GM19025 (cell line): ENCODE measurements around the gene ADAMTS7.
"Not testable (repeated sequence)": the region's sequence is repeated elsewhere in the genome, so short reads cannot be mapped to it uniquely, and the experiment has no call there.

Experiments used
- ATAC-seq: cut with Tn5 transposase; IDR thresholded peaks from one replicate; pipeline ENCODE4 v1.9.1; 2021; ENCODE audit warnings: mild to moderate bottlenecking, low read depth, moderate library complexity; ENCODE audit not compliant: unreplicated experiment

ADAMTS7 gene

DNA sequence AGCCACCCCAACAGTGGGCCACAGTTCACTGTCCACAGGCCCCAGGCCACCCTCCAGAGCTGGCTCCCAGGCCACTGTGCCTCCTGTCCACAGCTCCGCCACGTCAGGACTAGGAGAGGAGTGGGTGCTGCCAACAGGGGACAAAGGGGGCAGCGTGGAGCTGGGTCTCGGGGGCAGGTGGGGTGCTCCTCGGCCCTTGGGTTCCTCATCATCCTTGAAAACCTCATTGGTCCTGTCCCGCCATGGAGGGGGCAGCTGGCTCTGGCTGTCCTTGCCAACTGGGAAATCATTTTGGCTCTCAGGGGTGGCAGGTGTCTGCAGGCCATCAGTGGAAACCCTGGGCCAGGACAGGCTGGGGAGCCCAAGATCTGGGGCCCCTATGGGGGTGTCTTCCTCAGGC is 45.2 kb downstream of the ADAMTS7 start:
- ATAC-seq: no peak

- ATAC-seq: not testable (repeated sequence)
Observed at GRCh38 chr15:78765154-78765860, 46.0 kb downstream of the ADAMTS7 start.

DNA sequence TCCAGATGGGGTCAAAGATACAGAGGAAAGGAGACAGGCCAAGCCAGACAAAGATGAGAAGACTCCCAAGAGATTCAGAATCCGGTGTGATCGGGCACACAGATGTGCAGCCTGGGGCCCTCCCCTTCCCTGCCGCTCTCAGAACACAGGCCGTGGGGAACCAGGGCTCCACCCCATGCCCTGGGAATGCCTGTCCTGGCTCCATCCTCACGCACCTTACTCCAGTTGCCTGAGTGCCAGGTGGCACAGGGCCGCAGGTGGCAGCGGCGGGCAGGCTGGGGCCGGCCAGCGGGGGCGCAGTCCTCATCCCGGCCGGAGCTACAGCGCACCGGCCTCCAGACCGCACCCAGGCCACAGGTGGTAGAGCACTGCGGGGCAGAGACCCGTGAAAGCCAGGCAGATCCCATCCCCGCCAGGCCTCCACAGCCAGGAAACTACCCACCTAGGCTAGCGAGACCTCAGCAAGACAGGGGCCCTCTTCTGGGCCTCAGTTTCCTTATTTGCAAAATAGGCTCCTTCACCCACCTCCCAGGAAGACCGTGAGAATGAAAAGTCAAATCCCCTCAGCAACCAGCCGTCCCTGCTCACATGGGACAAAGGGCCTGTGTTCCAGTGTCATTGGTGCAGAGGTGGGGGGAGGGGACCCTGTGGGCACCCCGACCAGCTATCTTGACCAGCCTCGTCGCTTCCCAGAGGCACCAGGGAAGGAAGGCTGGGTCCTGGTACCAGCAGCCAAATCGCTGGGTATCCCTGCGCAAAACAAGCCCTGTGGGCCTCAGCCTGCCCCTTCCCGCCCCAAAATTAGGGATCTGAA is 46.7 kb downstream of the ADAMTS7 start:
- not testable (repeated sequence) for ATAC-seq

DNA sequence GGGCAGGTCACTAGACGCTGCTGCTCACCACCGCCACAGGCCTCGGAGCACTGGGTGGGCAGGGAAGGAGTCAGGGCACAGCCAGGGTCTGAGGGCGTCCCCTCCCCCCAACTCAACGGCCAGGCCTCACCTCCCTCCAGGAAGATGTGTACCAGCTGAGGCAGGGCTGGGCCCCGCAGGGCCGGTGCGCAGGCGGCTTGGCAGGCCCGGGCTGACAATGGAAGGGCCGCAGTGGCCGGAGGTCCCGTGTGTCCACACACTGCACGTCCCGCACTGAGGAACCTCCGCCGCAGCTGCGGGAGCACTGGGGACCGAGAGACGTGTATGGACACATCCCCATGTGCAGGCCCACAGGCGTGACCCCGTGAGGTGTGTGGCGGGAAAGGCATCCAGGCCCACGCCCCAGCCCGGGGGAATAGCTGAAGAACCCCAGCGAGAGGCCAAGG is 47.4 kb downstream of the ADAMTS7 start:
- no peak for ATAC-seq

- no peak for ATAC-seq
Observed at GRCh38 chr15:78762985-78763795, 48.1 kb downstream of the ADAMTS7 start.

GRCh38 chr15:78762386-78762961 is 48.8 kb downstream of the ADAMTS7 start:
- ATAC-seq: not testable (repeated sequence)

- ATAC-seq: no peak
Observed at GRCh38 chr15:78761891-78762385, 49.3 kb downstream of the ADAMTS7 start.

- peak; percentile 33 for ATAC-seq
Observed at GRCh38 chr15:78761475-78761874, 49.8 kb downstream of the ADAMTS7 start.

- no peak for ATAC-seq
Observed at GRCh38 chr15:78761020-78761419, 50.2 kb downstream of the ADAMTS7 start.

DNA sequence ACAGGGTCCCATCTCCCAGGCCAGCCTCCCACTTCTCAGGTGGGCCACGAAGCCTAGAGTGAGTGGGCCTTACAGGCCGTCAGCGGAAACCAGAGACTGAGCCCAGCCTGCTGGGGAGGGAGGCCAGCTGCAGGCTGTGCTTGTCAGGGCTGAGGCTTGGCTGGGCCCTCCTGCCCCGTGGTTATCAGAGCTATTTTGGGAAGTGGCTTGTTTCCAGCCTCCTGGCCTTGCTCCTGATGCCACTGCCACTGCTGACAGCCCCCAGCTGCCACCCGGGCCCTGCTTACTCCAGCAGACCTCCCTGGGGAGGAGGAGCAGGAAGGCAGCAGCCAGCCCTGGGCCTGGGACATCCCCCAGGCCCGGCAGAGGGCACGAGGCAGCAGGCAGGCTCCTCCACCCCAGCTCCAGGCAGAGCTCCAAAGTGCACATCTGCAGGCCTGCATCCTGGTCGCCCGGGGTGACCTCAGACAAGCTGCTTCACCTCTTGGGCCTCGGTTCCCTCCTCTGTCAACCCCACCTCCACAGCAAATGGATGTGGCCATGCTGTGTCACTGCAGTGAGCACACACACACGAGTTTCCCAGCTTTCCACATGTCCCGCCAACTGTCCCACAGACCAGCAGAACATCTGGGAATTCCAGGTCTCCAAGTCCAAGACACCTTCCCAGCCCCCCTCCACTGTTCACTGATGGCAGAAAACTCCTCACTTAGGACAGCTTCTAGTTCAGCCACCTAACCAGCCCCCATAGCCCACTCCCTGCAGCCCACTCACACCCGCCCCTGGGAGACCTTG is 51.0 kb downstream of the ADAMTS7 start:
- ATAC-seq: not testable (repeated sequence)

DNA sequence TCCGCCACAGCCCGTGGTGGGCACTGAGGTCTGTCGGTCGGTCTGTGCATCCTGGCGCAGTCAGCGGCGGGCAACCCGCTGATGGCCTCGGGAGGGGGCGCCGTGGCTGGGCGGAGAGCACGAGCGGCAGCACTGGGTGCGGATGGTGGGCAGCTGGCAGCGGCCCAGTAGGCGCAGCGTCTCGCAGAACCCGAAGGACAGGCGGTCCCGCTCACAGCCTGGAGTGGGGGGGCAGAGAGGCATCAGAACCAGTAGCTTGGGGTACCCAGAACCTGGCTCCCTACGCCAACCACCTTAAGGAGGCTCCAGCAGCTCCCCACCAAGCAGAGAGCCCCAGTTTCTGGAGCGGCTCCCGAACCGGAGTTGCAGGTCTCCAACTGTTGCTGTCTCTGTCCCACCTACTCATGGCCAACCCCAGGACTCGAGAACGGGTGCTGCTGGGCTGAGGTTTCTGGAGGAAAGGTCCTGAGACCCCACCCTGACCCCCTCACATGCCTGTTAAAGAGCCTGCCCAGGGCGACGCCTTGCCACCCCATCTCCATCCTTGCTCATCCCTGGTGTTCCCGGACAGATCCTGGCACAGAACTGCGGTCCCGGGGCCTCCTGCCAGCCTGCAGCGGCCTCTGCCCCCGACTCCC is 51.8 kb downstream of the ADAMTS7 start:
- not testable (repeated sequence) for ATAC-seq

DNA sequence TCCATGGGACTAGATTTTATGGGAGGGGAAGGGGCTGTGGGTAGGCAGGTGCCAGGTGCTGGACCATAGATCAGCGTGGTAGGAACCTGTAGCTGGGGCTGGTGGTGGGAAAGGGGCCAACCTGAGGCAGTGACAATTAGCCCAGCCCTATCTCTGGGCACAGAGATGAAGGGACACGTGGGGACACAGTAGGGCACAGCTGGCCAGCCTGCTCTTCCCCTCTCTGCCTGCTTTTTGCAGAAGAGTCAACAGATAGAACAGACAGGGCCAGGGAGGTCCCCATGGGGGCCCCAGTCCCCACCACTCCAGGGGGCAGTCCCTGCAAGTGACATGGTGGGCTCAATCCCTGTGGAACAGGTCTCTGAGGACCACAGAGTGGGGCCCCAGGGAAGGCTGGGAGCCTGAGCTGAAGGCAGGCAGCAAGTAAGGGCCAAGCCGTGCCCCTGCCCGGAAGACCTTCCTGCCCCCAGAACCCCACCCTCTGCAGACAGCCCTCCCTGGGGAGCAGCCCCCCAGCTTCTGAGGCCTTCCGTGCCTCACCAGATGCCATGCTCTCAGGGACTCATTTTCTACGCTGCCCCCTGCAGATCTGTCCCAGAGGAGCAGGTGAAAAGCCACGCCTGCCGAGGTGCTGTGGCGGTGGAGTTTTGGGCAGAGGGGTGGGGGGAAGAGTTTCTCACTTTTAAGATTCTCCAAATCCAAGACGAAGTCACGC is 52.6 kb downstream of the ADAMTS7 start:
- ATAC-seq: not testable (repeated sequence)

- ATAC-seq: not testable (repeated sequence)
Observed at GRCh38 chr15:78758084-78758483, 53.2 kb downstream of the ADAMTS7 start.

DNA sequence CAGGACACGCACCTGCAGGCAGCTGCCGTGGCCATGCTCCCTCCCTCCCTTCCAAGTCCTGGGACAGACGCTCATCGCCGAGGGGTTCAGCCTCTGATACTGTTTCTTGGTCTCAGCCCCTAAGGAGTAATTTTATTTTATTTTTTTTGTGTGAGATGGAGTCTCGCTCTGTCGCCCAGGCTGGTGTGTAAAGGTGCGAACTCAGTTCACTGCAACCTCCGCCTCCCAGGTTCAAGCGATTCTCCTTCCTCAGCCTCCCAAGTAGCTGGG is 53.7 kb downstream of the ADAMTS7 start:
- no peak for ATAC-seq

GRCh38 chr15:78756781-78757635 is 54.3 kb downstream of the ADAMTS7 start:
- ATAC-seq: peak; percentile 60

DNA sequence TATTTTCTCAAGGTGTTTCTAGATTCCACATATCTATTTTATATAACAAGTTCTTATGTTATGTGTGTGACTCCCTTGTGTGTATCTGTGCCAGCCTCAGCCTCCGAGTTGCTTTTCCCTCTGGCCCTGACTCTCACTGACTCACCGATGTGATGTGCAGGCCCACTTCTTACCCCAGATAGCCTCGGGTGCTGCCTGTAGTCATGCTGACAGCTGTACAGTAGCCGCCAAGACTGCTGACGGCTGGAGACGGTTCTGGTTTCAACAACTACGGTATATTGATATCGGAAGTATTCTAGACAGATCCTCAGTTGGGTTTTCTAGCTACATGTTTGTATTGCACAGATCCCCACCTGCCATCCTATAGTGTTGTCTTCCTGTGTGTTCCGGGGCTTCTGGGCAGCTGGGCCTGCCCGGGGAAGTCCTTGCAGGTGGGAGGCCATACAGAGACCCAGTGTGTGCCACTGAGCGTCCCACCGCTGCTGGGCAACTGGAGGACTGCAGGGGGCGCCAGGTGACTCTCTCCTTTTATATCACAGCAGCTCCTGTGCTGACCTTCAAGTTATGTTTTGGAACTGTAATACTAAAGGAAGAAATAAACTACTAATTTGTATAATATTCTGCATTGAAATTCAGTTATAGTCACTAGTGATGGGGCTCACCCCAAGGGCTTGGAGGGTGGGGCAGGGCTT is 55.2 kb downstream of the ADAMTS7 start:
- ATAC-seq: not testable (repeated sequence)

DNA sequence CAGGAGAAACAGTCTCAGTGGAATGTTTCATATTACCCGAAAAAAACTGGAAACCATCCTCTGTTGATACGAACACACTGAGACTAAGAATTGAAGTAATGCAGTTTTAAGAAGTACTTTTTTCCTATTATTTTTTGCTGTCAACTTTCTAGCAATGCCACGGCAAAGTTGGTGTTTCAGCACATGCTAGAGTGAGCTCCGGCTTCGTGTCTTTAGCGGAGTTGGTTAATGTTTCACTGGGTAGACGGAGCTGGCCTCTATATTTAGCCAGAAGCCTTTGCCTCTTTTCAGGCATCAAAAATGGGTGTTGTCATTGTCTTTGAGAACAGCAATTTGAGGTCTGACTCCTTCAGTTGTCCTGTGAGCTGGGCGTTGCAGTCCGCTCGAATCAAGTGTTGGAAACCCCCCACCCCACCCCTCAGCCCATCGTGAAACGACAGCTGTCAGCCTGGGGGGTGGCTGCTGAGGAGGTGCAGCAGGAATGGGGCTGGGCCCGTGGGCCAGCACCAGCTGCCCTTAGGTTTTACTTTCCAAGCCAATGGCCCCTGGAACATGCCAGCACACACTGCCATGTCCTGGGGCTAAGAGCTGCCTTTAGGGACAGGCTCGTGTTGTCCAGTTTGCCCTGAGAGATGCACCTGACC is 56.5 kb downstream of the ADAMTS7 start:
- ATAC-seq: not testable (repeated sequence)
